Lower leg skin (tissue), 4 donors: ENCODE measurements around the gene TBC1D21. TPM values are rescaled to one million over a fixed set of nuclear protein-coding genes. Genes with fewer than 3 reads are reported as not detected.
A peak's percentile ranks its signal among the peaks of the same experiment; 100 is the strongest.

Experiments
- DNase-seq, 2 donors: peaks; one replicate each; pipeline ENCODE4 v3.0.0-alpha.2; 2019; ENCODE audit warnings: low spot score in 2 of 2
- H3K4me3 ChIP-seq: fragments of 200-600 bp; sonication (generic); 2 replicates; pipeline ENCODE4 v1.5.1; 2017; ENCODE audit warnings: mild to moderate bottlenecking, low read depth; ENCODE audit not compliant: poor library complexity, severe bottlenecking
- POLR2A ChIP-seq, 2 donors: fragments of 450-650 bp; IDR thresholded peaks; one replicate each; pipeline ENCODE4 v1.6.1; 2016 to 2017; ENCODE audit warnings: antibody characterized with exemption in 2 of 2, mild to moderate bottlenecking in 1 of 2, moderate library complexity in 1 of 2
- WGBS, 2 donors: methylation state at CpG; one replicate each; pipeline ENCODE4 v1.1.5; 2018; 5-methylcytosine and 5-hydroxymethylcytosine counted together
- intact Hi-C: fragments of 100-400 bp; cut with DNase I; formaldehyde crosslinking; loops from one replicate; pipeline ENCODE4 v1.15.0; 2023; ENCODE audit warnings: low total_unique reads
- total RNA-seq, 4 donors: library from RNA; depleted of rRNA; stranded (reverse); fragments of >200 nt; gene quantifications; one replicate each; pipeline ENCODE4 v1.1.0, GENCODE V29; 2016
- TF ChIP-seq, protein P1 (sequence below), 3 donors: fragments of 450-650 bp; IDR thresholded peaks; one replicate each; pipeline ENCODE4 v1.5.1; 2016; ENCODE audit warnings: antibody characterized with exemption in 3 of 3, mild to moderate bottlenecking in 3 of 3, moderate library complexity in 2 of 3

Gene TBC1D21
- total RNA-seq, 4 donors from 2014 or later = not detected

DNA sequence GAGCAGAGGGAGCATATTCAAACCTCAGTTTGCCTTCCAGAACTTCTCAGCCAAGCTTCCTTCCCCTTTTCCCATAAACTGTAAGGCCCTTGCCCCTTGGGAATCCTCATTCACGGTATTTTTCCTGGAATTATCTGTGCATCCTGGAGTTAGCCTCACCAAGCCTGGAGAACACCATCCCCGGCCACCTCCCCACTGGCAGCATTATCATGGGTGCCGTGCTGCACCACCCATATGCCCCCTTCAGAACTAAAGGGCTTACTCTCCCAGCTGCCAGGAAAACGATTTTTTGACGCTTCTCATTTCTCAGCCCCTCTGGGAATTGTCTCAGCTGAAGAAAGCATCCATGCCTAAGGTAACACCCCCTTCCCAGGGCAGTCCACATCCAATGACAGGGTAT, 20.9 kb upstream of the TBC1D21 start:
- 71 to 79% methylated on average over 5 of the region's 5 CpGs for WGBS, 2 donors
- TF ChIP-seq, protein P1, sequence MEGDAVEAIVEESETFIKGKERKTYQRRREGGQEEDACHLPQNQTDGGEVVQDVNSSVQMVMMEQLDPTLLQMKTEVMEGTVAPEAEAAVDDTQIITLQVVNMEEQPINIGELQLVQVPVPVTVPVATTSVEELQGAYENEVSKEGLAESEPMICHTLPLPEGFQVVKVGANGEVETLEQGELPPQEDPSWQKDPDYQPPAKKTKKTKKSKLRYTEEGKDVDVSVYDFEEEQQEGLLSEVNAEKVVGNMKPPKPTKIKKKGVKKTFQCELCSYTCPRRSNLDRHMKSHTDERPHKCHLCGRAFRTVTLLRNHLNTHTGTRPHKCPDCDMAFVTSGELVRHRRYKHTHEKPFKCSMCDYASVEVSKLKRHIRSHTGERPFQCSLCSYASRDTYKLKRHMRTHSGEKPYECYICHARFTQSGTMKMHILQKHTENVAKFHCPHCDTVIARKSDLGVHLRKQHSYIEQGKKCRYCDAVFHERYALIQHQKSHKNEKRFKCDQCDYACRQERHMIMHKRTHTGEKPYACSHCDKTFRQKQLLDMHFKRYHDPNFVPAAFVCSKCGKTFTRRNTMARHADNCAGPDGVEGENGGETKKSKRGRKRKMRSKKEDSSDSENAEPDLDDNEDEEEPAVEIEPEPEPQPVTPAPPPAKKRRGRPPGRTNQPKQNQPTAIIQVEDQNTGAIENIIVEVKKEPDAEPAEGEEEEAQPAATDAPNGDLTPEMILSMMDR (IDR thresholded peaks at IDR 0.05) = no peak
- TF ChIP-seq POLR2A (IDR thresholded peaks at IDR 0.05) = no peak
- peak in 1 of 2 donors; percentile 77 for DNase-seq
- intact Hi-C loops = no loop called here
- no peak overlapping the region for H3K4me3 ChIP-seq

GRCh38 chr15:73854265-73854664, 19.1 kb upstream of the TBC1D21 start:
- TF ChIP-seq POLR2A (IDR thresholded peaks at IDR 0.05) = no peak
- TF ChIP-seq, protein P1 (IDR thresholded peaks at IDR 0.05) = no peak
- no peak overlapping the region for H3K4me3 ChIP-seq
- 62 to 66% methylated on average over 4 of the region's 4 CpGs for WGBS, 2 donors
- intact Hi-C loops = no loop called here
- no peak for DNase-seq

- WGBS, 2 donors = 42 to 49% methylated on average over 14 of the region's 14 CpGs
- intact Hi-C loops = no loop called here
- H3K4me3 ChIP-seq = no peak overlapping the region
- DNase-seq = peak in 1 of 2 donors; percentile 80
- TF ChIP-seq POLR2A (IDR thresholded peaks at IDR 0.05) = no peak
- TF ChIP-seq, protein P1 (IDR thresholded peaks at IDR 0.05) = no peak
Measured at GRCh38 chr15:73856458-73857192, 16.7 kb upstream of the TBC1D21 start.

DNA sequence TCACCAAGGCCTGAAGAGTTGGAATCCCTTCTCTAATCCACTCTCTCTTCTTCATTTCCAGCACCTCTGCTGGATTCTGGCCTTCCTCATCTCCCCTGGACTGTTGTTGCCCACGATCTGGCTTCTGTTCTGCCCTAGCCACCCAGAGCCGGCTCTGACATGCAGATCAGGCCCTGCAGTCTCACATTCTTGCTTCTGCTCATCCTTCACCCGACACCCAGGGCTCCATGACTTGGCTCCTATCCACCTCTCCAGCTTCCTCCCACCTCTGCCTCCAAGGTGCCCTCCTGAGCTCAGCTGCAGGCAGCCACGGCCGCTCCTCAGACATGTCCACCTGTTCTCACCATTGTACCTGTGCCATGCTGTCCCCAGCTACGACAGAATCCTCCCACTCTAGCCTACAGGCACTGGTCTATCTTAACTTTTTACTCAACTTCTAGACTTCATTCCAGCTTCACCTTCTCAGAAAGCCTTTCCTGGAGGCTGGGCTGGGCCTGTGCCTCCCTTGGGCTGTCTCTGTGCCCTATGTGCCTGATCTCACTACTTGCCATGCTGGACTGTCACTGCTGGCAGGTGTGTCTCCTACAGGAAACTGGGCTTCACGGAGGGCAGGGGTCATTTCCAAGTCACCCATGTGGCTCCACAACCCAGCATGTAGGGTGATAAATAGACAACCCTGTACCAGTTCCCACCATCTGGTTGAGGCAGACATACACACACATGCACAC, 16.0 kb upstream of the TBC1D21 start:
- no peak for TF ChIP-seq POLR2A (IDR thresholded peaks at IDR 0.05)
- TF ChIP-seq, protein P1 (IDR thresholded peaks at IDR 0.05) = no peak
- H3K4me3 ChIP-seq = no peak overlapping the region
- peak in 1 of 2 donors; percentile 69 for DNase-seq
- 54 to 61% methylated on average over 7 of the region's 7 CpGs for WGBS, 2 donors
- intact Hi-C loops = no loop called here

GRCh38 chr15:73858062-73858461, 15.3 kb upstream of the TBC1D21 start:
- no peak overlapping the region for H3K4me3 ChIP-seq
- DNase-seq = peak in 1 of 2 donors; percentile 40
- no peak for TF ChIP-seq POLR2A (IDR thresholded peaks at IDR 0.05)
- TF ChIP-seq, protein P1 (IDR thresholded peaks at IDR 0.05) = no peak
- intact Hi-C loops = no loop called here
- 82 to 84% methylated on average over 6 of the region's 6 CpGs for WGBS, 2 donors
